Astrocyte (in vitro differentiated cells and primary cell): ENCODE data around the gene ARV1.

Experiments used
- EZH2 ChIP-seq: IDR thresholded peaks from 2 replicates; pipeline ENCODE4 v1.6.1; 2012; ENCODE audit warnings: mild to moderate bottlenecking, low read length, inconsistent platforms; ENCODE audit not compliant: insufficient read depth
- TF ChIP-seq, protein P1 (sequence below): IDR thresholded peaks from 2 replicates; pipeline ENCODE4 v1.5.1; 2011; ENCODE audit warnings: low read depth, mild to moderate bottlenecking, inconsistent platforms, low read length, moderate library complexity; ENCODE audit not compliant: insufficient read depth

DNA sequence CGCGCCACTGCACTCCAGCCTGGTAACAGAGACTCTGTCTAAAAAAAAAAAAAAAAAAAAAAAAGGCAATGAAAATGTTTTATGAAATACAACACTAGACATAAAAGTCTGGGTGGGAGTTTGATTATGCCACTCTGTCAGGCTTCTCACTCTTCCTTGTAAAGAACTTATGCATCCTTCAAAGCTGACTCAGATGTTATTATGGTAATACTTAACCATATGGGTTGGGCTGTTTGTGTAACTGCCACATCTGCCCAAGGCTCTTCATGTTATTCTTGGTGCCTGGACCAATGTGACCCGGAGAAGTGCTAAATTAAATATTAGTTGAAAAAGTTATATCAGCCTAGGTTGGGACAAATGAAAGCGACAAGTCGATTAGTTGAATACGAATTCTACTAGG is 37.3 kb downstream of the ARV1 start:
- TF ChIP-seq, protein P1, sequence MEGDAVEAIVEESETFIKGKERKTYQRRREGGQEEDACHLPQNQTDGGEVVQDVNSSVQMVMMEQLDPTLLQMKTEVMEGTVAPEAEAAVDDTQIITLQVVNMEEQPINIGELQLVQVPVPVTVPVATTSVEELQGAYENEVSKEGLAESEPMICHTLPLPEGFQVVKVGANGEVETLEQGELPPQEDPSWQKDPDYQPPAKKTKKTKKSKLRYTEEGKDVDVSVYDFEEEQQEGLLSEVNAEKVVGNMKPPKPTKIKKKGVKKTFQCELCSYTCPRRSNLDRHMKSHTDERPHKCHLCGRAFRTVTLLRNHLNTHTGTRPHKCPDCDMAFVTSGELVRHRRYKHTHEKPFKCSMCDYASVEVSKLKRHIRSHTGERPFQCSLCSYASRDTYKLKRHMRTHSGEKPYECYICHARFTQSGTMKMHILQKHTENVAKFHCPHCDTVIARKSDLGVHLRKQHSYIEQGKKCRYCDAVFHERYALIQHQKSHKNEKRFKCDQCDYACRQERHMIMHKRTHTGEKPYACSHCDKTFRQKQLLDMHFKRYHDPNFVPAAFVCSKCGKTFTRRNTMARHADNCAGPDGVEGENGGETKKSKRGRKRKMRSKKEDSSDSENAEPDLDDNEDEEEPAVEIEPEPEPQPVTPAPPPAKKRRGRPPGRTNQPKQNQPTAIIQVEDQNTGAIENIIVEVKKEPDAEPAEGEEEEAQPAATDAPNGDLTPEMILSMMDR, result no peak
- TF ChIP-seq EZH2, result no peak
